H1 (cell line): ENCODE results near the gene ARID5B. TPM values are rescaled to one million over a fixed set of nuclear protein-coding genes. Genes with fewer than 3 reads are reported as not detected.

Experiments used
- CTCF ChIA-PET: fragments of 300-600 bp; sonication (Branson Sonifier 250); formaldehyde crosslinking; loops from one replicate; lab custom pipeline; 2021; ENCODE audit not compliant: partially characterized antibody; lab: Charles Lee
- POLR2A ChIA-PET: fragments of 300-600 bp; sonication (Branson Sonifier 250); formaldehyde crosslinking; loops from one replicate; lab custom pipeline; 2021; ENCODE audit warnings: inconsistent platforms; ENCODE audit not compliant: partially characterized antibody; lab: Charles Lee
- DNase-seq, 2 experiments: peaks; one replicate each; pipeline versions ENCODE4 v3.0.0 to v3.0.0-alpha.2; 2010 to 2022; ENCODE audit warnings: low spot score in 2 of 2, low read depth in 1 of 2, mixed read lengths in 1 of 2
- FAIRE-seq: peaks from 2 replicates; lab custom pipeline; 2011; peaks lifted over from hg19 to GRCh38; lab: Jason Lieb, UNC
- H2AFZ ChIP-seq: 2 replicates; pipeline ENCODE4 v1.8.1; 2012; ENCODE audit warnings: low read length, inconsistent platforms
- H2AK5ac ChIP-seq: 2 replicates; pipeline ENCODE4 v1.6.1; 2013; ENCODE audit warnings: low read depth, low read length
- H2BK120ac ChIP-seq: replicated peaks from 2 replicates; pipeline ENCODE3; 2013; ENCODE audit warnings: low read depth, low read length, inconsistent platforms
- H2BK12ac ChIP-seq: 2 replicates; pipeline ENCODE4 v1.6.1; 2013; ENCODE audit warnings: low read depth, low read length
- H2BK15ac ChIP-seq: 2 replicates; pipeline ENCODE4 v1.6.1; 2013; ENCODE audit warnings: low read length
- H2BK20ac ChIP-seq: 2 replicates; pipeline ENCODE4 v1.6.1; 2013; ENCODE audit warnings: low read length
- H2BK5ac ChIP-seq: 2 replicates; pipeline ENCODE4 v1.6.1; 2013; ENCODE audit warnings: low read depth, low read length
- H3K14ac ChIP-seq: 2 replicates; pipeline ENCODE4 v1.6.1; 2013; ENCODE audit warnings: inconsistent platforms; ENCODE audit not compliant: insufficient read length
- H3K18ac ChIP-seq: 2 replicates; pipeline ENCODE4 v1.6.1; 2013; ENCODE audit warnings: low read length; ENCODE audit errors: extremely low read depth
- H3K23ac ChIP-seq: 2 replicates; pipeline ENCODE4 v1.6.1; 2013; ENCODE audit warnings: inconsistent platforms; ENCODE audit not compliant: insufficient read length
- H3K23me2 ChIP-seq: 2 replicates; pipeline ENCODE4 v1.6.1; 2013; ENCODE audit warnings: low read depth, low read length
- H3K27ac ChIP-seq: 2 replicates; pipeline ENCODE4 v1.6.1; 2011; ENCODE audit warnings: low read depth, low read length, inconsistent platforms
- H3K27me3 ChIP-seq, 4 experiments: replicated peaks in 1 of 4; 1 replicate in 1 of 4; 2 replicates in 3 of 4; pipeline versions ENCODE4 v1.6.1 to v1.8.1; 2011 to 2013; ENCODE audit warnings: low read length in 3 of 4, mild to moderate bottlenecking in 3 of 4, inconsistent platforms in 2 of 4, mixed read lengths in 2 of 4, moderate library complexity in 1 of 4; ENCODE audit not compliant: control insufficient read depth in 3 of 4, insufficient read depth in 3 of 4; ENCODE audit errors: extremely low read depth in 1 of 4
- H3K36me3 ChIP-seq, 4 experiments: 2 replicates each; pipeline versions ENCODE4 v1.6.1 to v1.8.1; 2011 to 2013; ENCODE audit warnings: mild to moderate bottlenecking in 4 of 4, low read length in 3 of 4, moderate library complexity in 2 of 4, control low read depth in 1 of 4, inconsistent platforms in 1 of 4; ENCODE audit not compliant: insufficient read depth in 4 of 4, control insufficient read depth in 2 of 4
- H3K4ac ChIP-seq: replicated peaks from 2 replicates; pipeline ENCODE3; 2013; ENCODE audit warnings: low read length, low read depth, mixed read lengths, inconsistent platforms; ENCODE audit not compliant: insufficient read length
- H3K4me1 ChIP-seq, 4 experiments: replicated peaks in 1 of 4; 1 replicate in 1 of 4; 2 replicates in 3 of 4; pipeline versions ENCODE4 v1.6.1 to v1.8.1; 2011 to 2013; ENCODE audit warnings: low read length in 3 of 4, inconsistent platforms in 2 of 4, mixed read lengths in 1 of 4; ENCODE audit not compliant: insufficient read depth in 4 of 4, control insufficient read depth in 3 of 4
- H3K4me2 ChIP-seq, 2 experiments: 2 replicates each; pipeline versions ENCODE4 v1.6.1 to v1.8.1; 2011 to 2013; ENCODE audit warnings: low read depth in 2 of 2, low read length in 2 of 2, control low read depth in 1 of 2, inconsistent platforms in 1 of 2, mild to moderate bottlenecking in 1 of 2; ENCODE audit not compliant: insufficient read depth in 1 of 2
- H3K4me3 ChIP-seq, 4 experiments: fragments of 200-600, 300-600 bp in 1 of 4; sonication (generic), shearing (Covaris generic), sonication (Bioruptor Twin) in 1 of 4; 2 replicates each; pipeline versions ENCODE4 v1.5.1 to v1.8.1; 2011 to 2016; ENCODE audit warnings: low read length in 4 of 4, low read depth in 3 of 4, control low read depth in 2 of 4, inconsistent platforms in 2 of 4, mild to moderate bottlenecking in 2 of 4, mixed read lengths in 1 of 4, moderate library complexity in 1 of 4; ENCODE audit not compliant: insufficient read depth in 2 of 4; ENCODE audit errors: extremely low read depth in 1 of 4
- H3K56ac ChIP-seq: replicated peaks from 2 replicates; pipeline ENCODE3; 2013; ENCODE audit warnings: low read depth, mild to moderate bottlenecking, mixed read lengths, low read length, inconsistent platforms; ENCODE audit not compliant: insufficient read length
- H3K79me1 ChIP-seq: 2 replicates; pipeline ENCODE4 v1.6.1; 2013; ENCODE audit warnings: low read depth, low read length, control low read depth
- H3K79me2 ChIP-seq, 2 experiments: 2 replicates each; pipeline versions ENCODE4 v1.6.1 to v1.8.1; 2012 to 2013; ENCODE audit warnings: low read length in 2 of 2, mild to moderate bottlenecking in 2 of 2, inconsistent platforms in 1 of 2; ENCODE audit not compliant: insufficient read depth in 2 of 2, control insufficient read depth in 1 of 2
- H3K9ac ChIP-seq, 4 experiments: replicated peaks in 1 of 4; 1 replicate in 1 of 4; 2 replicates in 3 of 4; pipeline versions ENCODE4 v1.6.1 to v1.8.1; 2011 to 2013; ENCODE audit warnings: low read depth in 3 of 4, low read length in 3 of 4, control low read depth in 2 of 4, mild to moderate bottlenecking in 2 of 4, moderate library complexity in 2 of 4, inconsistent platforms in 1 of 4; ENCODE audit errors: extremely low read depth in 1 of 4
- H3K9me3 ChIP-seq, 2 experiments: 2 replicates each; pipeline versions ENCODE4 v1.6.1 to v1.8.1; 2012 to 2013; ENCODE audit warnings: mild to moderate bottlenecking in 2 of 2, moderate library complexity in 2 of 2, control low read depth in 1 of 2, inconsistent platforms in 1 of 2, low read depth in 1 of 2, low read length in 1 of 2, mixed read lengths in 1 of 2; ENCODE audit not compliant: insufficient read depth in 2 of 2
- H4K20me1 ChIP-seq, 2 experiments: replicated peaks in 1 of 2; 2 replicates each; pipeline versions ENCODE3 to v1.8.1; 2011 to 2013; ENCODE audit warnings: inconsistent platforms in 2 of 2, low read length in 2 of 2, mild to moderate bottlenecking in 1 of 2; ENCODE audit not compliant: insufficient read depth in 2 of 2, control insufficient read depth in 1 of 2
- H4K5ac ChIP-seq: 2 replicates; pipeline ENCODE4 v1.6.1; 2013; ENCODE audit warnings: low read length, low read depth, mixed read lengths, inconsistent platforms; ENCODE audit not compliant: insufficient read length
- H4K8ac ChIP-seq: 2 replicates; pipeline ENCODE4 v1.8.0; 2013; ENCODE audit warnings: mild to moderate bottlenecking, moderate library complexity, low read length, inconsistent platforms; ENCODE audit not compliant: insufficient read depth; ENCODE audit errors: extremely low read depth
- H4K91ac ChIP-seq: replicated peaks from 2 replicates; pipeline ENCODE3; 2013; ENCODE audit warnings: low read length, mixed read lengths, inconsistent platforms; ENCODE audit not compliant: insufficient read length
- CHD1 ChIP-seq: IDR thresholded peaks from 2 replicates; pipeline ENCODE4 v1.6.1; 2012; ENCODE audit warnings: low read depth, low read length, improper control_type of control experiment
- EP300 ChIP-seq, 2 experiments: IDR thresholded peaks; 1 replicate in 1 of 2; 2 replicates in 1 of 2; pipeline ENCODE4 v1.6.1; 2011 to 2012; ENCODE audit warnings: low read depth in 2 of 2, low read length in 2 of 2, mild to moderate bottlenecking in 2 of 2, borderline replicate concordance in 1 of 2, inconsistent platforms in 1 of 2, moderate library complexity in 1 of 2
- WGBS, 2 experiments: shearing (Covaris generic) in 1 of 2; methylation state at CpG; one replicate each; pipeline versions ENCODE4 v1.1.6 to v1.1.7; 2013 to 2015; ENCODE audit warnings: low lambda C conversion rate in 2 of 2, mixed read lengths in 2 of 2, inconsistent platforms in 1 of 2, low coverage in 1 of 2, missing lambda C conversion rate in 1 of 2; ENCODE audit not compliant: insufficient replicate concordance in 2 of 2, insufficient coverage in 1 of 2, insufficient read length in 1 of 2; ENCODE audit errors: extremely low coverage in 1 of 2, missing lambda C conversion rate in 1 of 2; 5-methylcytosine and 5-hydroxymethylcytosine counted together
- polyA plus RNA-seq, 7 experiments: library from polyadenylated mRNA; depleted of rRNA in 3 of 7; stranded (reverse) in 5 of 7; unstranded in 2 of 7; fragments of >200 nt in 5 of 7; fragments of 200-250 nt in 2 of 7; gene quantifications; 1 replicate in 5 of 7; 2 replicates in 1 of 7; 4 replicates in 1 of 7; pipeline versions ENCODE4 v1.2.1 to v1.2.3, GENCODE V29; 2011 to 2013; ENCODE audit warnings: missing spikeins in 2 of 7, mixed read lengths in 2 of 7
- total RNA-seq: library from RNA; stranded (reverse); fragmentation: NEBNext Ultra II Directional; extraction: Animal tissue kit (Norgen Biotek cat#: 25700); gene quantifications from 2 replicates; pipeline ENCODE4 v1.2.1, GENCODE V29; 2021

ARID5B gene
- total and polyA plus RNA-seq, 2 of the 8 experiments (the other 6 are each of a cell fraction or from before 2014, with no cell fraction given), result 0.21 to 1.1 TPM

GRCh38 chr10:62130948-62131347 lies 229.4 kb downstream of the ARID5B start:
- Histone ChIP-seq H2BK120ac (no peak overlapping the region), H3K27ac (no peak overlapping the region), H2BK5ac (no peak overlapping the region), H2AFZ (no peak overlapping the region), H2BK20ac (no peak overlapping the region), H2BK15ac (no peak overlapping the region), H3K79me2 (no peaks in the 10 kb centered on the region), H2BK12ac (no peak overlapping the region), H3K23ac (no peak overlapping the region), H3K36me3 (no peaks in the 10 kb centered on the region), H3K79me1 (no peaks in the 10 kb centered on the region), H3K14ac (no peak overlapping the region), H3K23me2 (no peaks in the 10 kb centered on the region), H3K27me3 (no peaks in the 10 kb centered on the region), H4K91ac (no peak overlapping the region), H3K4me3 (no peak overlapping the region), H3K9ac (no peak overlapping the region), H4K20me1 (no peaks in the 10 kb centered on the region), H4K8ac (no peak overlapping the region), H3K4me2 (no peak overlapping the region), H3K4me1 (no peaks in the 10 kb centered on the region), H3K4ac (no peak overlapping the region), H3K56ac (no peak overlapping the region), H3K18ac (no peak overlapping the region), H4K5ac (no peak overlapping the region), H2AK5ac (no peak overlapping the region), H3K9me3 (no peaks in the 10 kb centered on the region)
- TF ChIP-seq CHD1 (no peak), EP300 (IDR thresholded peaks at IDR 0.05; ENCODE audit: borderline replicate concordance in 1 of 2, low read depth in 2 of 2, low read length in 2 of 2) (no peak)
- ChIA-PET POLR2A (no interaction called here), CTCF (no interaction called here)
- DNase-seq (no peak), FAIRE-seq (no peak)
- 85% methylated on average over 3 of the region's 3 CpGs; no CpG with 5 or more reads in 1 of the 2 experiments for WGBS, 2 experiments
